T-helper 1 cell treated with Interleukin-12 subunit alpha and Interleukin-12 subunit beta and Interleukin-4 antibody, amounts not matched to agents 30 ng/mL and 1 ng/mL, for 36 hours (primary cell): ENCODE results near the gene ATL1. TPM values are rescaled to one million over a fixed set of nuclear protein-coding genes. Genes with fewer than 3 reads are reported as not detected.
"Not testable (repeated sequence)": the region's sequence is repeated elsewhere in the genome, so short reads cannot be mapped to it uniquely, and the experiment has no call there.

ENCODE experiments used
- intact Hi-C: fragments of 100-400 bp; cut with micrococcal nuclease; formaldehyde crosslinking; loops from one replicate; pipeline ENCODE4 v1.15.1; 2024
- total RNA-seq: library from RNA; stranded (reverse); gene quantifications from 2 replicates; pipeline ENCODE4 v1.2.3, GENCODE V29; 2022

The ATL1 gene
- total RNA-seq, 1 donor from 2014 or later: 0.56 TPM

- intact Hi-C loops: loop anchor here (2.0 to 5.0 kb wide), 8 partner anchors 137 to 947 kb away; partner anchors contain the start of genes CDKL1, KLHDC1, KLHDC2 and NEMF
Measured at GRCh38 chr14:50533806-50534205, 26.1 kb upstream of the ATL1 start.

- intact Hi-C loops: loop anchor here (5.0 kb wide), 4 partner anchors 532 to 947 kb away; partner anchors contain the start of genes KLHDC1, KLHDC2 and RPS29
Measured at GRCh38 chr14:50534416-50534815, 25.5 kb upstream of the ATL1 start.

GRCh38 chr14:50534997-50535396 is 24.9 kb upstream of the ATL1 start:
- intact Hi-C loops: loop anchor here (5.0 kb wide), 4 partner anchors 533 to 948 kb away; partner anchors contain the start of genes KLHDC1, KLHDC2 and RPS29

GRCh38 chr14:50538034-50538433 is 21.9 kb upstream of the ATL1 start:
- intact Hi-C loops: not testable (repeated sequence)

GRCh38 chr14:50539051-50539450 is 20.9 kb upstream of the ATL1 start:
- intact Hi-C loops: no loop called here

- intact Hi-C loops: no loop called here
Measured at GRCh38 chr14:50541159-50541567, 18.8 kb upstream of the ATL1 start.

GRCh38 chr14:50542941-50543418 is 17.0 kb upstream of the ATL1 start:
- intact Hi-C loops: loop anchor here (1.0 to 2.0 kb wide), 5 partner anchors 18 to 317 kb away; partner anchors contain the start of gene ATL1

- intact Hi-C loops: no loop called here
Measured at GRCh38 chr14:50544911-50545310, 15.0 kb upstream of the ATL1 start.

GRCh38 chr14:50545618-50546017 is 14.3 kb upstream of the ATL1 start:
- intact Hi-C loops: no loop called here

- intact Hi-C loops: no loop called here
Measured at GRCh38 chr14:50550294-50550693, 9.7 kb upstream of the ATL1 start.

- intact Hi-C loops: no loop called here
Measured at GRCh38 chr14:50551877-50552276, 8.1 kb upstream of the ATL1 start.

GRCh38 chr14:50552796-50553195 is 7.1 kb upstream of the ATL1 start:
- intact Hi-C loops: not testable (repeated sequence)

GRCh38 chr14:50560931-50561285 is 963 bp downstream of the ATL1 start:
- intact Hi-C loops: loop anchor here (1.0 to 2.0 kb wide), 3 partner anchors 18 to 249 kb away; partner anchors contain the start of genes DMAC2L and L2HGDH

- intact Hi-C loops: no loop called here
Measured at GRCh38 chr14:50562841-50563240, 2.9 kb downstream of the ATL1 start.

- intact Hi-C loops: no loop called here
Measured at GRCh38 chr14:50569714-50570274, 9.8 kb downstream of the ATL1 start.

GRCh38 chr14:50573862-50574261 is 13.9 kb downstream of the ATL1 start:
- intact Hi-C loops: no loop called here

GRCh38 chr14:50575769-50576168 is 15.8 kb downstream of the ATL1 start:
- intact Hi-C loops: no loop called here

- intact Hi-C loops: no loop called here
Measured at GRCh38 chr14:50577982-50578381, 18.0 kb downstream of the ATL1 start.

GRCh38 chr14:50578433-50578832 is 18.5 kb downstream of the ATL1 start:
- intact Hi-C loops: no loop called here

GRCh38 chr14:50590464-50590863 is 30.5 kb downstream of the ATL1 start:
- intact Hi-C loops: no loop called here

GRCh38 chr14:50594577-50595316 is 34.8 kb downstream of the ATL1 start:
- intact Hi-C loops: no loop called here

GRCh38 chr14:50598765-50599164 is 38.8 kb downstream of the ATL1 start:
- intact Hi-C loops: no loop called here
